Stimulated activated CD8-positive, alpha-beta memory T cell treated with anti-CD3 and anti-CD28 coated beads, Interleukin-4, amount 100 ng/mL, for 4 hours (primary cell): ENCODE data around the gene PUS1.
"Not testable (repeated sequence)": the region's sequence is repeated elsewhere in the genome, so short reads cannot be mapped to it uniquely, and the experiment has no call there.

Experiments used
- DNase-seq, 2 donors: peaks; one replicate each; pipeline ENCODE4 v3.0.0-alpha.2; 2020; ENCODE audit warnings: low read depth in 2 of 2, low spot score in 1 of 2

Gene PUS1

DNA sequence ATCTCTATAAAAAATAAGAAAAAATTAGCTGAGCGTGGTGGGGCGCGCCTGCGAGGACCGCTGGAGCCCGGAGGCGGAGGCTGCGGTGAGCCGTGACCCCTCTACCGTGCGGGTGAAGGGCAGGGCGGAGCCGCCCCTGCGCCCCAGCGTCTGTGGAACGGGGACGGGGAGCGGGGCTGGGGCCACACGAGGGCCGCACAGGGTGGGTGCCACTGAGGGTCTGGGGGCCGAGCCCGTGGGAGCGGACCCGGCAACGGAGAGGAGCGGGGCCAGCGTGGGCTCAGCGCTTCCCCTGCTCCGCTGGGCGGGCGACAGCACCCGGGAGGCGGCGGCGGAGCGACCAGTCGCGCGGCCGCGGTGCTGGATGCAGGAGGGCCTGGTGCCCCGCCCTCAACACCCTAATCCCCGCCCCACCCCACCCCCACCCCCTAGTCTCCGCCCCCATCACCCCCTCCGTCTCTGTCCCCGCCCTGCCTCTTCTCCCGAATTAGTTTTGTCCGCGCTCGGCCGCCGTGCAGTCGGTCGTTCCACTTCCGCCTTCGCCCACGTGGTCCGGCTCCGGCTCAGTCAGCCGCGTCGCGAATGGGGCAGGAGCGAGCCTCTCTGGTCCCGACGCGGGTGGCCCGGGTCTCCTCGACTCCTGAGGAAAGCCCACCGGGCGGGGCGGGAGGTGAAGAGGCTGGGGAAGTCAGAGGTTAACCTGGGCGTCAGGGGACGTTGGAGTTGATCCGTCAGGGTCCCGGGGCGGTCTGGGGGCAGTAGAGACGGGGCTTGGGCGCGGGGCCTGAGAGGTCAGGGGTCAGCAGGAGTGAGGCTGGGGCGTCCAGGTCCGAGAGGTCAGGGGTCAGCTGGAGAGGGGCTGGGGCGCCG is at the start of gene PUS1:
TSS of gene PUS1 (plus strand) at position 566 of the 870 bp plus-strand sequence. CDS start 447 bp downstream, outside the sequence.
- DNase-seq = peak; percentile 84 to 86

DNA sequence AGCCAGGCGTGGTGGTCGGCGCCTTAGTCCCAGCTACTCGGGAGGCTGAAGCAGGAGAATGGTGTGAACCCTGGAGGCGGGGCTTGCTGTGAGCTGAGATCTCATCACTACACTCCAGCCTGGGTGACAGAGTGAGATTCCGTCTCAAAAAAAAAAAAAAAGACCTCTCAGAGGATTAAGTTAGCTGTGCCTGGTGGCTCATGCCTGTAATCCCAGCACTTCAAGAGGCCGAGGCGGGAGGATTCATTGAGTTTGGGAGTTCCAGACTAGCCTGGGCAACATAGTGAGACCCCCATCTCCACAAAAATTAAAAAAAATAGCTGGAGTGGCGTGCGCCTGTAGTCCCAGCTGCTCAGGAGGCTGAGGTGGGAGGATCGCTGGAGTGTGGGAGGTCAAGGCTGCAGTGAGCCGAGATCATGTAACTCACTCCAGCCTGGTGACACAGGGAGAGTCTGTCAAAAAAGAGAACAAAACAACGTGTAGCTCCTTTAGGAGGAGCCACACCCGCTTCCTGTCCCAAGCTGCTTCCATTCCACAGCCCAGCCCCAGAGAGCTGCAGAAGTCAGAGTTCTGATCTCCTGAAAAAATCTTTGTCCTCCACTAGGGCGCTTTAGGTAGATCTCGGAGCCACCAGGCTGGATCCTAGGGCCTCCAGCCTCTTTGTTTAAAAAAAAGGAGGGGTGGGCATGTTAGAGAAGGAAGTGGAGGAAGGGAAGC is 46.1 kb upstream of the PUS1 start:
- DNase-seq = no peak

DNA sequence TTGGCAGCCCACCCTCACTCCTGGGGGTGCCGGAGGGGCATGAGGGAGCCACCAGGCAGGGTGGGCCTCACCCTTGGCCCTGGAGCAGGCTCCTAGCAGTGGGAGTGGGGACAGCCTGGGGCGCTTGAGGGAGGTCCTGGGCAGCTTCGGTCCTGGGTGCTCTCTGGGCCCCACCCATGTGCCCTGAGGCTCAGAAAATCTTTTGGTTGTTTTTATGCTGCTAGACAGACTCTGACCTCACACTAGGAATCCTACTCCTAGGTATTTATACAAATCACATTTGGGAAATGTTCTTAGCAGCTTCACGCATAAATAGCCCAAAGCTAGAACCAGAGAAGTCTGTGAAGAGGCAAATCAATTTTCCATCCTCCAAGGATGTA is 45.6 kb upstream of the PUS1 start:
- no peak for DNase-seq

DNA sequence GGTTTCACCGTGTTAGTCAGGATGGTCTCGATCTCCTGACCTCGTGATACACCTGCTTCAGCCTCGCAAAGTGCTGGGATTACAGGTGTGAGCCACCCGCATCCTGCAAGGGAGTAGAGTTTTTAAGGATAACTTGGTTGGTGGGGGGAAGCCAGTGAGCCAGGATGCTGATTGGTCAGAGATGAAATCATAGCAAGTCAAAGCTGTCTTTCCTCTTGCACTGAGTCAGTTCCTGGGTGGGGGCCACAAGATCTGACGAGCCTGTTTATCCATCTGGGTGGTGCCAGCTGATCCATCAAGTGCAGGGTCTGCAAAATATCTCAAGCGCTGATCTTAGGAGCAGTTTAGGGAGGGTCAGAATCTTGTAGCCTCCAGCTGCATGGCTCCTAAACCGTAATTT is 44.0 kb upstream of the PUS1 start:
- DNase-seq = not testable (repeated sequence)

DNA sequence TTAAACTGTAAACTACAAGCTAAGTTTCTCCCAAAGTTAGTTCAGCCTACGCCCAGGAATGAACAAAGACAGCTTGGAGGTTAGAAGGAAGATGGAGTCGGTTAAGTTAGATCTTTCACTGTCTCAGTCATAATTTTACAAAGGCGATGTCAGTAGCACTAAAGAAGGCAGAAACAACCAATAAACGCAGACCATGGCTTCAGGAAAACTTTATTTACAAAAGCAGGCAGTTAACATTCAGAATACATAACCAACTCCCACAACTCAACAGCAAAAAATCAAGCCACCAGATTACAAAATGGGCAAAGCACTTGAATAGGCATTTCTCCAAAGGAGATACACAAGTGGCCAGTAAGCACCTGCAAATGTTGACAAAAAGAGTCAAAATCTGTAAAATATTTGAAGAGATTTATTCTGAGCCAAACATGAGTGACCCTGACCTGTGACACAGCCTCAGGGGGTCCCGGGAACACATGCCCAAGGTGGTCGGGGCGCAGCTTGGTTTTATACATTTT is 43.5 kb upstream of the PUS1 start:
- DNase-seq = no peak

DNA sequence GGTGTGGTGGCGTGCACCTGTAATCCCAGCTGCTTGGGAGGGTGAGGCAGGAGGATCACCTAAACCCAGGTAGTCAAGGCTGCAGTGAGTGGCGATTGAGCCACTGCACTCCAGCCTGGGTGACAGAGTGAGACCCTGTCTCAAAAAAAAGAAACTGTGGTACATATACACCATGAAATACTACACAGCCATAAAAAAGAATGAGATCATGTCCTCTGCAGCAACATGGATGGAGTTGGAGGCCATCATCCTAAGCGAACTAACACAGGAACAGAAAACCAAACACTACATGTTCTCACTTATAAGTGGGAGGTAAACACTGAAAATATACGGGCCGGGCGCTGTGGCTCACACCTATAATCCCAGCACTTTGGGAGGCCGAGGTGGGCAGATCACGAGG is 37.4 kb upstream of the PUS1 start:
- not testable (repeated sequence) for DNase-seq

DNA sequence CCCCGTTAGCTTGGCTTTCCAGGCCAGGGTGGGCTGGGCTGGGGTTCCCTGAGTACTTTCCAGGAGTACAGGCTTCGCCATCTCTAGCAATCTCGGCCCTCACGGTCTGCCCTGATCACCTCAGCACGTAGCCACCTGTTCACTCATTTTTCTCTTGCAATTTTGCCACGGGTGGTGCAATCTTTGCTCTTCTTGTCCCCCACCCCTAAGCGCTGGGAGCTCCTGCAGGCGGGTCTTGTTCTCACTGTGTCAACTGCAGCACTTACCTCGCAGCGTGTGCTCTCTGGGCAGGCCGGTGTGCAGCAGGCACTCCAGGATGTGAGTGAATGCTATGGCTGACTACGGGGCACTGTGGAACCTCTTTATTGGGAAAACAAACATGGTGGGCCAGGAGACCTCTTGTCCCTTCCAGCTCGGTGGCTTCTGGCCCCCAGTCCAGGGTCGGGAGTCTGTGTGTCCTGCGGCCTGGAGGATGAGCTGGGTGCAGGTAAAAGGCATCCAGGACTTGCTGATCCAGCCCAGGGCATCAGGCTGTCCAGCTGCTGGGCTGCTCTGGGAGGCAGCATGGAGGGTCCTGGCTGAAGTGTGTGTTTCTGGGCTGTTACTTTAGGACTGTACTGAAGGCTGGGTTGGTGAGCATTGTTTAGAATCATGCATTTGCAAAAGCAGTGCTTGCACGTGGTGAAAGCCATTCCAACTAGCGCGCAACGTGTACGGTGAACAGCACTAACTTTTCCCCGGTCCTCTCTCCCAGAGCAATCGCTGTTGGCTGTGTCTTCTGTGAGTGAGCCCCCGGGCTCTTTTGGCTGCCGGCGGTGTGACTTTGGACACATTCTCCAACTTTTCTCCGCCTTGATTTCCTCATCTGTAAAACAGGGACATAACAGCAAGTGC is 36.1 kb upstream of the PUS1 start:
- no peak for DNase-seq

DNA sequence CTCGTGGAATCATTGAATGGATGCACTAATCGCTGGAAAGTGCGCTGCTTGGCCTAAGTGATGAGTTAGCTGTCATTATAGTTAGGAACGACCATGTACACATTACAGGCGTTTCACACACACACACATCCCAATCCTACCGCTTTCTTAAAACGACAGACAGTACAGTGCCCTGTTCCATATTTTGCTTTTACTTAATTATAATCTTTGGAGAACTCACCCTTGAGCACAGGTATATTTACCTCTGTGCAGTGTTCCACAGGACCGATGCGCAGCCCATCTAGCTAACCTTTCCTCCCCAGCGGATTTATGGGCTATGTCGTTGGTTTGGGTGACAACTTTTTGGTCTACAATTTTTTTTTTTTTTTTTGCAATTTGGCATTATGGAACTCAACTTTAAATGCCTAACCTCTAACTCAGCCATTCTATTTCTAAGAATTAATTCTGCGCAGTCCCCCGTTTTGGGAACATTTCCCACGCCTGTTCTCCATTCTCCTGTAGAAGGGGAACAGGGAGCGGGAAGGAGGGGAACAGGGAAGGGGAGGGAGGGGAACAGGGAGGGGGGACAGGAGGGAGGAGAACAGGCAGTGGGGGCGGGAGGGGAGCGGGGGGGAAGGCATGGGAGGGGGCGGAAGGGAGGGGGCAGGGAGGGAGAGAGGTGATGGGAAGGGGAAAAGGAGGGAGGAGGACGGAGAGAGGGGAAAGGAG is 35.3 kb upstream of the PUS1 start:
- DNase-seq = no peak

DNA sequence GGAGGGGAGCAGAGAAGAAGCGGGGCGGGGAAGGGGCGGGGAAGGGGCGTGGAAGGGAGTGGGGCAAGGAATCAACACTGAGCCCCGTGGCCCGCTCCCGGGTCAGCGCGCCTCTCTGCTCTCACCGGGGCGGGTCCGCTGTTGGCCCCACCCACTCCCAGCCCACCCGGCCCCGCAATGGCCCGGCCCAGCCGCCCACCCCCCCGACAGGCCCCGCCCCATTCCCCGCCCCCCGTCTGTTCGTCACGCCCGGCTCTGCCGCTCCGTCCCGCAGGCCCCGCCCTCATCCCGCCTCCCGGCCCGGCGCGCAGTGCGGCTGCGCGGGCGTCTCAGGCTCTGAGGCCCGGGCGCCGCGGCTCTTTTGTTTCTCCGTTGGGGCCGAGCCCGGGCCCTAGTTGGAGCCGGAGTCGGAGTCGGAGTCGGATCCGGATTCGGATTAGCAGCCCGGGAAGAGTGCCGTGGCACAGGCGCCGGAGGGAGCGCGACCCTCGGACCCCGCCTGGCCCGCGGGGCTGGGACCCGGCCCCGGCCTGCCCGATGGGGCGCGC is 34.7 kb upstream of the PUS1 start, which contains the start of gene ULK1:
TSS of gene ULK1 (plus strand) at position 310 of the 548 bp plus-strand sequence. CDS start 380 bp downstream, outside the sequence.
- DNase-seq = peak; percentile 79 to 80

DNA sequence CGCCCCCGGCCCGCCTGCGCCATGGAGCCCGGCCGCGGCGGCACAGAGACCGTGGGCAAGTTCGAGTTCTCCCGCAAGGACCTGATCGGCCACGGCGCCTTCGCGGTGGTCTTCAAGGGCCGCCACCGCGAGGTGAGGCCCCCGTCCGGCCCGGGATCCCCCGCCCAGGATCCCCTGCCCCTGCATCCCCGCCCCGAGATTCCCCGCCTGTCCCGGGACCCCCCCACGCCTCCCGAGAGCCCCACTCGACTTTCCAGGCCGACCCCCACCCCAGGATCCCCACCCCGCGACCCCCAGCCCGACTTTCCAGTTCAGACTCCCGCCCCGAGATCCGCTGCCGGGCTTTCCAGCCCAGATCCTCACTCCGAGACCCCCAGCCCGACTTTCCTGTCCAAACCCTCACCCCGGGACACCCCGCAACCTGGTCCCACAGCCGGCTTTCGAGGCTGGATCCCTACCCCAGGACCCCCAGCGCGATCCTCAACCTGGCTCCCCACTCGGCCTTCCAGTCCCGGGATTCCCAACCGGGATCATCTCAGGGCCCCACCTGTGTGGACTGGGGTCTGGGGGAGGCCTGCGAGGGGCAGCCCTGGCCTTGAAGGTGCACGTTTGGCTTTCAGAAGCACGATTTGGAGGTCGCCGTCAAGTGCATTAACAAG is 34.0 kb upstream of the PUS1 start:
- no peak for DNase-seq

DNA sequence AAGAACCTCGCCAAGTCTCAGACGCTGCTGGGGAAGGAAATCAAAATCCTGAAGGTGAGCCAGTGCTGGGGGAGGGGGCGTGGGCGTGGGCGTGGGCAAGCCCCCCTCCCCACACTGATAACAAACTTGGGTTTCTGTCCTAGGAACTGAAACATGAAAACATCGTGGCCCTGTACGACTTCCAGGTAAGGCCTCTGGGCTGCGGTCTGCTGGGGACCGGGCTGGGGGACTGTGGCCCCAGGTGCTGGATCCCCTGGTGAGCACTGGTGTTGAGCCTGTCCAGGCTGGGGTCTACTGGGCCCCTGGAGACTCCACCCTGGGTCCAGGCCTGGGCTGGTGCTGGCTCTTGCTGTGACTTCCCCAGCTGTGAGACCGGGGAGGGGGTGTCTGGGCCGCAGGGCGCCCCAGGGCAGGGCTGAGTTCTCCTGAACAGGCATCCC is 33.4 kb upstream of the PUS1 start:
- no peak for DNase-seq

DNA sequence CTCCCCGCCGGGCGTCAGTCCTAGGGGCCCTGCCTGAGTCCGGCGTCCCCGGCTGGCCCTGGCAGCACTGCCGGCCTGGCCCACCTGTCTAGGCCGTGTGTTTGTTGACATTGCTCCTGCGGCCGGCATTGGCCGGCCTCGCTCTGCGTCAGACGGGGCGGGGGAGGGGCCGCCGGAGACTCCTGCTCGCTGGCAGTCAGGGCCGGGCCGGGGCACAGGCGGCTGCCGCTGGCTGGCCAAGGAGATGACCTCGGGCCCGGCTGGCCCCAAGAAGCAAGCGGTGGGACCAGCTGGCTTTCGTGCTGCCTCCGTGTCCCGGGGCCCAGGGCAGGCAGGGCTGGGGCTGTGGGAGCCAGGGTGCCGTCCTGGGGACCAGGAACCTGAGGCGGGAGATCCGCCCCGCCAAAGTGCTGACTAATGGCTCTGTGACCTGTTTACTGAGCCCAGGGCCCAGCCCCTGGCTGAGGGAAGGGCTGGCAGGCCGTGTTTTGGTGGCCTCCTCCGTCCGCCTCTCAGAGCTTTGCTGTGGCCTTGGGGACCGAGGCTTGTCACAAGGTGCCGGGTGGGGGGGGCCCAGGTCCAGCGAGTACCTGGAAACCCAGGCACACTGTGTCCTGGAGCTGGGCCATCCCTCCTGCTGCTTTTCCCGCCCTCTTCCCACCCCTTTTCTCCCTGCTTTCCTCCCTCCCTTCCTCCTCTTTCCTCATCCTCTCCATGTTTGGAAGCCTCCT is 32.8 kb upstream of the PUS1 start:
- DNase-seq = peak; percentile 23 to 29

DNA sequence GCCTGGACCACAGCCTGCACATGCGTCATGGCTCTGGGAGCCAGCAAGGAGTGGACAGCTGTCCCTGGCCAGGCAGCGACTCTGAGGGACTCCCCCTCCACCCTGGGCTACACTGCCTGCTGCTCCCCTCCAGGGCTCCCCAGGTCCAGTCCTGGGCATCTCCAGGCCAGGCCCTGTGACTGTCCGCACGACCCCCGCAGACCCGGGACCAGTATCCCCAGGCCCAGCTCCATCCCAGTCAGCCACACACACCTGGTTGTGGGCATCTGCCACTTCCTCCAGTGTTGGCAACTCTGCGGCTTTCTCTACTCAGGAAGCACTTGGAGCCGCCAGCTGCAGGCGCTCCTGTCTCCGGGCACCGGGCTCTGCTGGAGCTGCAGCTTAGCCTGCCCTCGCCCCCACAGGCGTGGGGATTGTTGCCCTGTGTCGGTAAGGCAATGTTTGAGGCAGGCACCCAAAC is 32.2 kb upstream of the PUS1 start:
- DNase-seq = no peak

DNA sequence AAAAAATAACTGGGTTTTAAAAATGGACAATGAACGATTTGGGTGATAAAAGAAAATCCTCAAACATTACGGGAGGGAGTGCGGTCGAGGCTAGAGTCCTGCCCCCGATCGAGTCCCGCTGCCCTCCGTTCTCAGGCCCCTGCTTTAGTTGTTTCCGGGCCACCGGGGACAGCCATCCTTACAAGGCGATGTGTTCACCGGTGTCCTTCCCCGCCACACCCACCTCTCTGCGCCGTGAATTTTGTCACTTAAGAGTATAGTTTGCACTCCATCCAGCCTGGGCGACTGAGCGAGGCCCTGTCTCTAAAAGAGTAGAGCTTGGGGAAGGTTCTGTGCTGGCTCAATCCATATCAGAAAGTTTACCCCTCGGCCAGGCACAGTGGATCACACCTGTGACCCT is 31.8 kb upstream of the PUS1 start:
- no peak for DNase-seq

DNA sequence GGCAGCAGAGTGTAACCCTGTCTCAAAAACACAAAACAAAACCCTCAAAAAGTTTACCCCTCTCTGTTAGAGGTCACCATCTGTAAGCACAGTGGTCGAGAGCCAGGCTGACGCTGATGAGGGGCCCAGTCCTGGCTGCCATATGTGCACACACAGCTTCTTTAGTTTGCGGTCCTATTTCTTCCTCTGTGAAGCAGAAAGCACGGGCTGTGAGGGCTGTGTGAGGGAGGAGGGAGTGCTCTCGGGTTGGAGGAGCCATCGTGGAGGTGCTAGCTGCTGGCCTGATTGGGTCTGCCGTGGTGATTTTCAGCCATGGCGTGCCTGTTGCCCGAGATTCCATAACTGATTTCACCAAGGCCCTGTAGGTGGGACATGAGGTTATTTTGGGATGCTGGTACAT is 31.2 kb upstream of the PUS1 start:
- no peak for DNase-seq

DNA sequence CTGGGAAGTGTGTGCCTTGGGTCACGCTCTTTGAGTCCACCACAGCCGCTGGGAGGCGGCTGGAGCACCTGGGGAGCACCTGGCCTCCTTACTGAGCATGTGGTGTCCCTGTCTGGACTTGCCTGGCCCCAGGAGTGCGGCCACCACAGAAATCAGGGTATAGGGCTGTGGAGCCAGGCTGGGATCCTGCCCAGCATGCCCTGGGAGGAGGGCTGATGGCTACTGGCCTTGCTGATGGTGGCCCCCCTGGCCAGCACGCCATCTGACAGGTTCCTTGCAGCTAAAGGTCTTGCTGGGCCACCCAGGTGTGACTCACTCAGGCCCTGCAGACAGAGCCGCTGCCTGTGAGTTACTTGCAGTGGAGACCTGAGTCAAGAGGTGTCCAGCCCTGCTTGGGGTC is 28.7 kb upstream of the PUS1 start:
- no peak for DNase-seq

DNA sequence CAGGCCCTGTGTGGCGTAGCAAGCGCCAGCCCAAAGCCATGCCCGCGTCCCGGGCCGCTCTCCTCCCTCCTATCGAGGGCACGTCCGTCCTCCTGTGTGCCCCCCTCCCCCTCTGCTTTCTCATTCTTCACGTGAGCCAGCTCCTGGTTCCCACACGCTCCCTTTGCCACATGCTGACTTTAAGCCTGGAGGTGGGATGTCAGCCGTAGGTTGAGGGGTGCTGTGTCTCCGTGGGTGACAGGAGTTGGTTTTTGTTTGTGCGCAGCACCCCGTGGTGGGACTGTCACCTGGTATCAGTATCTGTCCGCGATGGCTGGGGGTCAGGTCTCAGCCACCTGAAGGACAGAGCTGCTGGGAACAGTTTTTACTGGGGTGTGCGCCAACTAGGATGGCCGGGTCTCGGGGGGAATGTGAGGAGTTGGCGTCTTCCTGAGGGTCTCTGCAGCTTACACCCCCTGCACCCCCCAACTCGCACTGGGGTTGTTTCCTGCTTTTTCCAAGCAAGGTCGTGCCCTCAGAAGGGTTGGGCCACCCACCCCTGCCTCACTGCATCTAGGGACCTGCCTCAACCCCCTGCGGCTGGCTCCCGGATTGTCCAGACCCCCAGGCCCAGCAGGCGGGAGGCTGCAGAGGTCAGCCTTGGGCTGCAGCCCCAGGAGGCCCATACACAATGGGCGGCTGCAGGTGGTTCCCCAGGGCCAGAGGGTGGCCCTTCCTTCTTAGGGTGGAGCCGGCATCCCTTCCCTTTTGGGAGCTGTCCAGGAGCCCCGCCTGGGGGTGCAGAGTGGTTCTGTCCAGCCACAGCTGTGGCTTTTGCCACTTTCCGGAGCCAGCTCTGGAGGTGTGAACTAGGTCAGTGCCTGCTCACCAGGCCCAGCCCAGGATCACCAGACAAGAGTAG is 27.4 kb upstream of the PUS1 start:
- DNase-seq = no peak
